D721Med (cell line): ENCODE measurements around the gene ANKRD35.

Experiments
- DNase-seq: peaks from one replicate; pipeline ENCODE4 v3.0.0; 2011; ENCODE audit warnings: low spot score; ENCODE audit not compliant: insufficient read length
- FAIRE-seq: peaks from 2 replicates; lab custom pipeline; 2011; peaks lifted over from hg19 to GRCh38; lab: Jason Lieb, UNC
- TF ChIP-seq, protein P1 (sequence below): IDR thresholded peaks from 2 replicates; pipeline ENCODE4 v1.5.1; 2012; ENCODE audit warnings: mild to moderate bottlenecking, control low read depth; ENCODE audit not compliant: insufficient read depth; ENCODE audit errors: missing control alignments

ANKRD35 gene

GRCh38 chr1:145906954-145907753 is 21.5 kb upstream of the ANKRD35 start:
- DNase-seq (no peak), FAIRE-seq (no peak)
- TF ChIP-seq, protein P1, sequence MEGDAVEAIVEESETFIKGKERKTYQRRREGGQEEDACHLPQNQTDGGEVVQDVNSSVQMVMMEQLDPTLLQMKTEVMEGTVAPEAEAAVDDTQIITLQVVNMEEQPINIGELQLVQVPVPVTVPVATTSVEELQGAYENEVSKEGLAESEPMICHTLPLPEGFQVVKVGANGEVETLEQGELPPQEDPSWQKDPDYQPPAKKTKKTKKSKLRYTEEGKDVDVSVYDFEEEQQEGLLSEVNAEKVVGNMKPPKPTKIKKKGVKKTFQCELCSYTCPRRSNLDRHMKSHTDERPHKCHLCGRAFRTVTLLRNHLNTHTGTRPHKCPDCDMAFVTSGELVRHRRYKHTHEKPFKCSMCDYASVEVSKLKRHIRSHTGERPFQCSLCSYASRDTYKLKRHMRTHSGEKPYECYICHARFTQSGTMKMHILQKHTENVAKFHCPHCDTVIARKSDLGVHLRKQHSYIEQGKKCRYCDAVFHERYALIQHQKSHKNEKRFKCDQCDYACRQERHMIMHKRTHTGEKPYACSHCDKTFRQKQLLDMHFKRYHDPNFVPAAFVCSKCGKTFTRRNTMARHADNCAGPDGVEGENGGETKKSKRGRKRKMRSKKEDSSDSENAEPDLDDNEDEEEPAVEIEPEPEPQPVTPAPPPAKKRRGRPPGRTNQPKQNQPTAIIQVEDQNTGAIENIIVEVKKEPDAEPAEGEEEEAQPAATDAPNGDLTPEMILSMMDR: no peak

- FAIRE-seq (no peak), DNase-seq (no peak)
- TF ChIP-seq, protein P1: peak; percentile 3
Measured at GRCh38 chr1:145901312-145902021, 15.8 kb upstream of the ANKRD35 start.

DNA sequence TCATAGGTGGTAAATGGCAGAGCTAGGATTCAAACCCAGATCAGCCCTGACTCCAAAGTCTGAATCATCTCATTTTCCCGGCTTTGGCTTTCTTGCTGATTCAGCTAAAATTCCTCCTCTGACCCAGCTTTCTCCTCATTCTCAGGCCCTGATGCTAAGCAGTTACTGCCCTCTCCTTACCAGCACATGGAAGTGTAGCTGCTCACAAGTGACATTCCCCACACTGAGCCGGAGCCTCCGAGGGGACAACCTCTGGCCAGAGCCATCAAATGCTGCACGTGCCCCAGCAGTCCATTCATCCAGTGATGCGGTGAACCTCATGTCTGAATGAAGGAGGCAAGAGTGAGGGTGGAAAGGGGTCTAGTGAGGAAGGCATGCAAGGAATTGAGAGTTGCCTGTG is 13.1 kb upstream of the ANKRD35 start:
- FAIRE-seq: no peak
- no peak for DNase-seq
- TF ChIP-seq, protein P1: no peak

DNA sequence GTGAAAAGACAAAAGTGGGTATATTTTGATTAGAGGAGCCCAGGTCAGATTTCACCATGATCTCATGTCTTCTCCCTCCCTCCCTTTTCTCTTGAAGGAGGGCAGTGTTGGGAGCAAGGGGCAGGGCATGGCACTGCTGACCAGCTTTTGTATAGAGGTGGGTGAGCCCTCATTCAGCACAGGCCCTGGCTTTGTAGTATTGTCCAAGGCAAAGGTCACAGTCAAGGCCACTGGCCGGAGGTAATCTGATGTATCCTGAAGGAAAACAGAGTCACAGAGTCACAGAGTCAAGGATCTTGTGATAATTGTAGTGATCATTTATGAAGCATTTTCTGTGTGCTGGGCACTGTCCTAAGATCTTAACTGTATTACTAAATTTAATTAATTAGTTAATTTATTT is 12.3 kb upstream of the ANKRD35 start:
- DNase-seq (no peak), FAIRE-seq (no peak)
- TF ChIP-seq, protein P1: no peak

GRCh38 chr1:145895471-145895870 is 9.8 kb upstream of the ANKRD35 start:
- TF ChIP-seq, protein P1: no peak
- FAIRE-seq: no peak
- DNase-seq: no peak

GRCh38 chr1:145893306-145894055 is 7.8 kb upstream of the ANKRD35 start:
- FAIRE-seq (no peak), DNase-seq (no peak)
- TF ChIP-seq, protein P1: no peak
